H1 (cell line): Measurements from ENCODE around the gene SPAG4. TPM values are rescaled to one million over a fixed set of nuclear protein-coding genes. Genes with fewer than 3 reads are reported as not detected.

Experiments
- CTCF ChIA-PET: fragments of 300-600 bp; sonication (Branson Sonifier 250); formaldehyde crosslinking; loops from one replicate; lab custom pipeline; 2021; ENCODE audit not compliant: partially characterized antibody; lab: Charles Lee
- POLR2A ChIA-PET: fragments of 300-600 bp; sonication (Branson Sonifier 250); formaldehyde crosslinking; loops from one replicate; lab custom pipeline; 2021; ENCODE audit warnings: inconsistent platforms; ENCODE audit not compliant: partially characterized antibody; lab: Charles Lee
- DNase-seq, 2 experiments: peaks; one replicate each; pipeline versions ENCODE4 v3.0.0 to v3.0.0-alpha.2; 2010 to 2022; ENCODE audit warnings: low spot score in 2 of 2, low read depth in 1 of 2, mixed read lengths in 1 of 2
- FAIRE-seq: peaks from 2 replicates; lab custom pipeline; 2011; peaks lifted over from hg19 to GRCh38; lab: Jason Lieb, UNC
- H2AFZ ChIP-seq: 2 replicates; pipeline ENCODE4 v1.8.1; 2012; ENCODE audit warnings: low read length, inconsistent platforms
- H2AK5ac ChIP-seq: 2 replicates; pipeline ENCODE4 v1.6.1; 2013; ENCODE audit warnings: low read depth, low read length
- H2BK120ac ChIP-seq: replicated peaks from 2 replicates; pipeline ENCODE3; 2013; ENCODE audit warnings: low read depth, low read length, inconsistent platforms
- H2BK12ac ChIP-seq: 2 replicates; pipeline ENCODE4 v1.6.1; 2013; ENCODE audit warnings: low read depth, low read length
- H2BK15ac ChIP-seq: 2 replicates; pipeline ENCODE4 v1.6.1; 2013; ENCODE audit warnings: low read length
- H2BK20ac ChIP-seq: 2 replicates; pipeline ENCODE4 v1.6.1; 2013; ENCODE audit warnings: low read length
- H2BK5ac ChIP-seq: 2 replicates; pipeline ENCODE4 v1.6.1; 2013; ENCODE audit warnings: low read depth, low read length
- H3K14ac ChIP-seq: 2 replicates; pipeline ENCODE4 v1.6.1; 2013; ENCODE audit warnings: inconsistent platforms; ENCODE audit not compliant: insufficient read length
- H3K18ac ChIP-seq: 2 replicates; pipeline ENCODE4 v1.6.1; 2013; ENCODE audit warnings: low read length; ENCODE audit errors: extremely low read depth
- H3K23ac ChIP-seq: 2 replicates; pipeline ENCODE4 v1.6.1; 2013; ENCODE audit warnings: inconsistent platforms; ENCODE audit not compliant: insufficient read length
- H3K23me2 ChIP-seq: 2 replicates; pipeline ENCODE4 v1.6.1; 2013; ENCODE audit warnings: low read depth, low read length
- H3K27ac ChIP-seq: 2 replicates; pipeline ENCODE4 v1.6.1; 2011; ENCODE audit warnings: low read depth, low read length, inconsistent platforms
- H3K27me3 ChIP-seq, 4 experiments: replicated peaks in 1 of 4; 1 replicate in 1 of 4; 2 replicates in 3 of 4; pipeline versions ENCODE4 v1.6.1 to v1.8.1; 2011 to 2013; ENCODE audit warnings: low read length in 3 of 4, mild to moderate bottlenecking in 3 of 4, inconsistent platforms in 2 of 4, mixed read lengths in 2 of 4, moderate library complexity in 1 of 4; ENCODE audit not compliant: control insufficient read depth in 3 of 4, insufficient read depth in 3 of 4; ENCODE audit errors: extremely low read depth in 1 of 4
- H3K36me3 ChIP-seq, 4 experiments: 2 replicates each; pipeline versions ENCODE4 v1.6.1 to v1.8.1; 2011 to 2013; ENCODE audit warnings: mild to moderate bottlenecking in 4 of 4, low read length in 3 of 4, moderate library complexity in 2 of 4, control low read depth in 1 of 4, inconsistent platforms in 1 of 4; ENCODE audit not compliant: insufficient read depth in 4 of 4, control insufficient read depth in 2 of 4
- H3K4ac ChIP-seq: replicated peaks from 2 replicates; pipeline ENCODE3; 2013; ENCODE audit warnings: low read length, low read depth, mixed read lengths, inconsistent platforms; ENCODE audit not compliant: insufficient read length
- H3K4me1 ChIP-seq, 4 experiments: replicated peaks in 1 of 4; 1 replicate in 1 of 4; 2 replicates in 3 of 4; pipeline versions ENCODE4 v1.6.1 to v1.8.1; 2011 to 2013; ENCODE audit warnings: low read length in 3 of 4, inconsistent platforms in 2 of 4, mixed read lengths in 1 of 4; ENCODE audit not compliant: insufficient read depth in 4 of 4, control insufficient read depth in 3 of 4
- H3K4me2 ChIP-seq, 2 experiments: 2 replicates each; pipeline versions ENCODE4 v1.6.1 to v1.8.1; 2011 to 2013; ENCODE audit warnings: low read depth in 2 of 2, low read length in 2 of 2, control low read depth in 1 of 2, inconsistent platforms in 1 of 2, mild to moderate bottlenecking in 1 of 2; ENCODE audit not compliant: insufficient read depth in 1 of 2
- H3K4me3 ChIP-seq, 4 experiments: fragments of 200-600, 300-600 bp in 1 of 4; sonication (generic), shearing (Covaris generic), sonication (Bioruptor Twin) in 1 of 4; 2 replicates each; pipeline versions ENCODE4 v1.5.1 to v1.8.1; 2011 to 2016; ENCODE audit warnings: low read length in 4 of 4, low read depth in 3 of 4, control low read depth in 2 of 4, inconsistent platforms in 2 of 4, mild to moderate bottlenecking in 2 of 4, mixed read lengths in 1 of 4, moderate library complexity in 1 of 4; ENCODE audit not compliant: insufficient read depth in 2 of 4; ENCODE audit errors: extremely low read depth in 1 of 4
- H3K56ac ChIP-seq: replicated peaks from 2 replicates; pipeline ENCODE3; 2013; ENCODE audit warnings: low read depth, mild to moderate bottlenecking, mixed read lengths, low read length, inconsistent platforms; ENCODE audit not compliant: insufficient read length
- H3K79me1 ChIP-seq: 2 replicates; pipeline ENCODE4 v1.6.1; 2013; ENCODE audit warnings: low read depth, low read length, control low read depth
- H3K79me2 ChIP-seq, 2 experiments: 2 replicates each; pipeline versions ENCODE4 v1.6.1 to v1.8.1; 2012 to 2013; ENCODE audit warnings: low read length in 2 of 2, mild to moderate bottlenecking in 2 of 2, inconsistent platforms in 1 of 2; ENCODE audit not compliant: insufficient read depth in 2 of 2, control insufficient read depth in 1 of 2
- H3K9ac ChIP-seq, 4 experiments: replicated peaks in 1 of 4; 1 replicate in 1 of 4; 2 replicates in 3 of 4; pipeline versions ENCODE4 v1.6.1 to v1.8.1; 2011 to 2013; ENCODE audit warnings: low read depth in 3 of 4, low read length in 3 of 4, control low read depth in 2 of 4, mild to moderate bottlenecking in 2 of 4, moderate library complexity in 2 of 4, inconsistent platforms in 1 of 4; ENCODE audit errors: extremely low read depth in 1 of 4
- H3K9me3 ChIP-seq, 2 experiments: 2 replicates each; pipeline versions ENCODE4 v1.6.1 to v1.8.1; 2012 to 2013; ENCODE audit warnings: mild to moderate bottlenecking in 2 of 2, moderate library complexity in 2 of 2, control low read depth in 1 of 2, inconsistent platforms in 1 of 2, low read depth in 1 of 2, low read length in 1 of 2, mixed read lengths in 1 of 2; ENCODE audit not compliant: insufficient read depth in 2 of 2
- H4K20me1 ChIP-seq, 2 experiments: replicated peaks in 1 of 2; 2 replicates each; pipeline versions ENCODE3 to v1.8.1; 2011 to 2013; ENCODE audit warnings: inconsistent platforms in 2 of 2, low read length in 2 of 2, mild to moderate bottlenecking in 1 of 2; ENCODE audit not compliant: insufficient read depth in 2 of 2, control insufficient read depth in 1 of 2
- H4K5ac ChIP-seq: 2 replicates; pipeline ENCODE4 v1.6.1; 2013; ENCODE audit warnings: low read length, low read depth, mixed read lengths, inconsistent platforms; ENCODE audit not compliant: insufficient read length
- H4K8ac ChIP-seq: 2 replicates; pipeline ENCODE4 v1.8.0; 2013; ENCODE audit warnings: mild to moderate bottlenecking, moderate library complexity, low read length, inconsistent platforms; ENCODE audit not compliant: insufficient read depth; ENCODE audit errors: extremely low read depth
- H4K91ac ChIP-seq: replicated peaks from 2 replicates; pipeline ENCODE3; 2013; ENCODE audit warnings: low read length, mixed read lengths, inconsistent platforms; ENCODE audit not compliant: insufficient read length
- CBX8 ChIP-seq: fragments of 300-800, 300-1000 bp; sonication (generic); IDR thresholded peaks from 2 replicates; pipeline ENCODE4 v1.7.1; 2016; ENCODE audit warnings: low read depth, low read length, borderline replicate concordance
- CHD2 ChIP-seq: IDR thresholded peaks from 2 replicates; pipeline ENCODE4 v1.6.1; 2012; ENCODE audit warnings: low read length, improper control_type of control experiment
- HDAC2 ChIP-seq, 2 experiments: fragments of 300-600 bp in 1 of 2; sonication (generic) in 1 of 2; IDR thresholded peaks; 2 replicates each; pipeline ENCODE4 v1.6.1; 2011 to 2012; ENCODE audit warnings: low read depth in 2 of 2, low read length in 2 of 2, mild to moderate bottlenecking in 2 of 2, moderate library complexity in 2 of 2, borderline replicate concordance in 1 of 2, inconsistent platforms in 1 of 2
- MAFK ChIP-seq: IDR thresholded peaks from 2 replicates; pipeline ENCODE4 v1.6.1; 2012; ENCODE audit warnings: low read depth, mild to moderate bottlenecking, improper control_type of control experiment, low read length
- ZNF274 ChIP-seq: IDR thresholded peaks from 2 replicates; pipeline ENCODE4 v1.7.0; 2012; ENCODE audit warnings: low read length, borderline replicate concordance; ENCODE audit errors: extremely low read depth
- WGBS, 2 experiments: shearing (Covaris generic) in 1 of 2; methylation state at CpG; one replicate each; pipeline versions ENCODE4 v1.1.6 to v1.1.7; 2013 to 2015; ENCODE audit warnings: low lambda C conversion rate in 2 of 2, mixed read lengths in 2 of 2, inconsistent platforms in 1 of 2, low coverage in 1 of 2, missing lambda C conversion rate in 1 of 2; ENCODE audit not compliant: insufficient replicate concordance in 2 of 2, insufficient coverage in 1 of 2, insufficient read length in 1 of 2; ENCODE audit errors: extremely low coverage in 1 of 2, missing lambda C conversion rate in 1 of 2; 5-methylcytosine and 5-hydroxymethylcytosine counted together
- polyA plus RNA-seq, 7 experiments: library from polyadenylated mRNA; depleted of rRNA in 3 of 7; stranded (reverse) in 5 of 7; unstranded in 2 of 7; fragments of >200 nt in 5 of 7; fragments of 200-250 nt in 2 of 7; gene quantifications; 1 replicate in 5 of 7; 2 replicates in 1 of 7; 4 replicates in 1 of 7; pipeline versions ENCODE4 v1.2.1 to v1.2.3, GENCODE V29; 2011 to 2013; ENCODE audit warnings: missing spikeins in 2 of 7, mixed read lengths in 2 of 7
- total RNA-seq: library from RNA; stranded (reverse); fragmentation: NEBNext Ultra II Directional; extraction: Animal tissue kit (Norgen Biotek cat#: 25700); gene quantifications from 2 replicates; pipeline ENCODE4 v1.2.1, GENCODE V29; 2021

SPAG4 gene
- total and polyA plus RNA-seq, 2 of the 8 experiments (the other 6 are each of a cell fraction or from before 2014, with no cell fraction given), result 2.4 to 6.0 TPM

DNA sequence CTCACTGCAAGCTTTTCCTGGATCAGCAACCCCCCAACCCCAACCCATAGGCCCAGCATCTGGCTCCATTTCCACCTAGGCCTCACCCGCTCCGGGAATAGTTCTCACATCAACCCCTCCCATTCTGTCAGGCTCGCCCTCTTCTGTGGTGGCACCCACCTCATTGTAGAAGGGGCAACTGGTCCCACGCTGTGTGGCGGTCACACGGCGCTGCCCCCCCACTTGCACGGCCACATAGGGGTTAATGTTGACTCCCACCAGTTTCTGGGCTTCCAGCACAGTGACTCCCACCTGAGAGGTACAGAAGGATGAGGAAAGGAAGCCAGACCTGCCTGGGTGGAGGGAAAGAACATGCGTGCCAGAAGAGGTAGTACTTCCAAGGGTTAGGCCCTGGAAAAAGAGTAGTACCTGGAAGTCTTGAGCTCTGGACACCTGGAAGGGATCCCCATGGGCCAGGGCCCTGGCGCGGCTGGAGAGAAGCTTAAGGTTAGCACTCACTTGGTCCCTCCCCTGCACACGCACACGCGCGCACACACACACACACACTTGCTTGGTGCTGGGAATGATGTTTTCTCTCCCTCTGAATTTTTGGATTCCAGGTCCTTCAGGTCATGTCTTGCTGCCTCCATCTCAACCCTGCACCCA is 12.7 kb upstream of the SPAG4 start:
- Histone ChIP-seq H2BK20ac (no peak overlapping the region), H3K79me2 (no peaks in the 10 kb centered on the region), H4K20me1 (no peaks in the 10 kb centered on the region), H3K27ac (no peak overlapping the region), H2AK5ac (no peak overlapping the region), H3K4ac (no peak overlapping the region), H2AFZ (no peak overlapping the region), H3K23ac (no peak overlapping the region), H2BK12ac (no peak overlapping the region), H3K14ac (no peak overlapping the region), H3K79me1 (no peaks in the 10 kb centered on the region), H3K9me3 (no peaks in the 10 kb centered on the region), H3K27me3 (peaks cover 6 to 46% (median 34%) of the 10 kb centered on the region in 4 experiments), H2BK15ac (no peak overlapping the region), H3K9ac (no peak overlapping the region), H3K56ac (no peak overlapping the region), H3K23me2 (peaks cover 11% of the 10 kb centered on the region; the same call in 1 of the 2 replicates), H3K4me2 (no peak overlapping the region; a peak in 1 of 4 replicates), H3K4me3 (no peak overlapping the region), H4K91ac (no peak overlapping the region), H4K5ac (no peak overlapping the region), H3K4me1 (peaks cover 0 to 14% (median 7%) of the 10 kb centered on the region in 4 experiments; a peak in 4 of 7 replicates), H3K36me3 (no peaks in the 10 kb centered on the region), H4K8ac (no peak overlapping the region), H2BK5ac (no peak overlapping the region), H2BK120ac (no peak overlapping the region), H3K18ac (no peak overlapping the region)
- FAIRE-seq, result no peak
- 90% methylated on average over 15 of the region's 15 CpGs; no CpG with 5 or more reads in 1 of the 2 experiments for WGBS, 2 experiments
- ChIA-PET CTCF (interaction anchor here (0.5 to 8.3 kb wide), 16 partner anchors 8 to 1490 kb away, joined by 3 to 121 read pairs (median 6); partner anchors contain the start of genes ERGIC3 and SPAG4), POLR2A (interaction anchor here (0.6 to 2.9 kb wide), 11 partner anchors 8 to 350 kb away, joined by 3 to 14 read pairs (median 5); partner anchors contain the start of gene SPAG4)
- TF ChIP-seq MAFK, result no peak
- TF ChIP-seq HDAC2 (IDR thresholded peaks at IDR 0.05; ENCODE audit: borderline replicate concordance in 1 of 2, low read depth in 2 of 2, low read length in 2 of 2), result no peak
- no peak for TF ChIP-seq ZNF274
- TF ChIP-seq CHD2, result no peak
- no peak for TF ChIP-seq CBX8
- DNase-seq, result no peak
